ENCODE measurements around the gene IP6K3.

- no peak for TF ChIP-seq CTCF (conservative IDR thresholded peaks at IDR 0.05; ENCODE audit: low read depth, low read length)
- no peak for TF ChIP-seq EZH2 (IDR thresholded peaks at IDR 0.05; ENCODE audit: borderline replicate concordance, low read depth, low read length, poor library complexity, severe bottlenecking)
Observed at GRCh38 chr6:33676416-33677142, 70.1 kb downstream of the IP6K3 start.
